HG03521 (cell line): ENCODE measurements around the gene RIIAD1.
"Not testable (repeated sequence)": the region's sequence is repeated elsewhere in the genome, so short reads cannot be mapped to it uniquely, and the experiment has no call there.

Source experiments
- ATAC-seq: cut with Tn5 transposase; IDR thresholded peaks from one replicate; pipeline ENCODE4 v1.9.1; 2021; ENCODE audit warnings: mild to moderate bottlenecking, moderate library complexity; ENCODE audit not compliant: unreplicated experiment

RIIAD1 gene, protein sequence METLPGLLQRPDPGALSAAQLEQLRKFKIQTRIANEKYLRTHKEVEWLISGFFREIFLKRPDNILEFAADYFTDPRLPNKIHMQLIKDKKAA

DNA sequence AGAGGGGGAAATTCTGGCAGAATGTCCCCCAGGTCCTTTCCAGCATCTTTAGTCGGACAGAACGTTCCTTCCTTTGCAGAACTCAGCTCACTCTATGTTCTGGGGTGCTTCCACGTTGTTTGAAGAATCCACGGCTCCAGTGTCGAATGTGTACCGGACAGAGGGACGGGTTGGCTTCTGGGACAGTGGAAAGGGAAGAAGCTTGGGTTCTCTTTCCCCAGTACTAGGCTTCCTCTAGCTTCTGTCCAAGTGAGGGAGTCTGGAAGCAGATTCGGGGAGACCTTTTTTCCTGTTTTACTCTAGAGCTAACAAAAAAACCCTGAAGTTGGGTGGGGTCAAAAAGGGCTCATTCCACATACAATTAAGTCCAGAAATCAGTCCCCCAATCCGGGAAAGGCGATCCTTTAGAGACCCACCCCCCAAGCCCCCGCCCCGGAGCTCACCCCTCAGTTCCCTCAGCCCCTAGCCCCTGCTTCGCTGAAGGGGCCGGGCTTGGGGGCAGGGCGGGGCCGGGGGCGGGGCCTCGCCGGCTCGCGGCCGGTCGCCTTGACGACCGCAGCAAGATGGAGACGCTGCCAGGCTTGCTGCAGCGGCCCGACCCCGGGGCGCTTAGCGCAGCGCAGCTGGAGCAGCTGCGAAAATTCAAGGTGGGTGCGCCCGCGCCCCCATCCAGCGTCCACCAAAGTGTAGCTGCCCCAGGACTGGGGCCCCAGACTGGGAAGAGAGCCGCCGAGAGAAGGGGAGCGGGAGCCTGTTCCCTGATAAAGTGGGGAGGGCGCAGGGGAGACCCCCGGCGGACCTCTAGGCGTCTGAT, at the start of gene RIIAD1:
Gene RIIAD1, plus strand, starts transcription at position 549 of the 814 bp plus-strand sequence. Its CDS starts 15 bp downstream, at position 564.
- no peak for ATAC-seq

DNA sequence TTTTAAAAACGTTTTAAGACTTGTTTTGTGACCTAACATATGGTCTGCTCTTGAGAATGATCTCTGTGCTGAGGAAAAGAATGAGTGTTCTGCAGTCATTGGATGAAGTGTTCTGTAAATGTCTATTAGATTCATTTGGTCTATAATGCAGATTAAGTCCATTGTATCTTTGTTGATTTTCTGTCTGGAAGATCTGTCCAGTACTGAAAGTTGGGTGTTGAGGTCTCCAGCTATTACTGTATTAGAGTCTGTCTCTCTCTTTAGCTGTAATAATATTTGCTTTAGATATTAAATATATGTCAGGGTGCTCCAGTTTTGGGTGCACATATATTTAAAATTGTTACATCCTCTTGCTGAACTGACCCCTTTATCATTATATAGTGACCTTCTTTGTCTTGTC, 47.9 kb upstream of the RIIAD1 start:
- ATAC-seq = no peak

- ATAC-seq = no peak
These were observed 40.9 kb upstream of the RIIAD1 start for GRCh38 chr1:151680391-151680790.

GRCh38 chr1:151680826-151681225, 40.5 kb upstream of the RIIAD1 start:
- ATAC-seq = no peak

DNA sequence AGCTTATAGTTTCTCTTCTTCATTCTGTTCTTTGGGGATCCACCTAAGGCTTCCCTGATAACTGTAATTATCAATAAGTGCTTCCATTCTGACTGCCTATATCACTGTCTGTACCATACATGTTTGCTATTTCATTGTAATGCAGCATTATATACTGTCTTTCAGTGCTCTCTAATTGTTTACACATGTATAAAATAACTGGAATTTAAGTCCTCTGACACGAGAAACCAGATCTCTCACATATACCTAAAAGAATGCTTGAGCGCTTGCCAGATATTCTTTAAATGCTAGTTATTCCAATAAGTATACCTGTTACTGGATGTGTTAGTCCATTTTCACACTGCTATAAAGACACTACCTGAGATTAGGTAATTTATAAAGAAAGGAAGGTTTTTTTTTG, 39.4 kb upstream of the RIIAD1 start:
- no peak for ATAC-seq

GRCh38 chr1:151682901-151683300, 38.4 kb upstream of the RIIAD1 start:
- not testable (repeated sequence) for ATAC-seq

DNA sequence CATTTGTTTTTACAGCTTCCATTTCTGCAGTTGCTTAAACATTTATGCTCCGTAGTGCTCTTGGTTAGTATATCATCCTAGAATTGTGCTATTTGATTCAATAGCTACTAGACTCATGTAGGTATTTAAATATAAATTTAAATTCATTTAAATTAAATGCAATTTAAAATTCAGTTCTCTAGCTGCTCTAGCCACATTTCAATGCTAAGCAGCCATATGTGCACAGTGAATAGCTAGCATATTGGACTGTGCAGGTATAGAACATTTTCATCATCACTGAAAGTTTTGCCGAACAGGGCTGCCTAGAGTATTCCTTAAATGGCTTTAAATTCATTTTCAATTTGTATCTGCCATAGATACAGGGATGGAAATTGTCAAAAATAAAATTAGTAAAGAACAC, 37.2 kb upstream of the RIIAD1 start:
- no peak for ATAC-seq

GRCh38 chr1:151686561-151686960, 34.8 kb upstream of the RIIAD1 start:
- ATAC-seq = no peak

- no peak for ATAC-seq
These were observed 31.8 kb upstream of the RIIAD1 start for GRCh38 chr1:151689494-151689893.

- ATAC-seq = no peak
These were observed 29.1 kb upstream of the RIIAD1 start for GRCh38 chr1:151692226-151692625.

- ATAC-seq = no peak
These were observed 28.2 kb upstream of the RIIAD1 start for GRCh38 chr1:151693057-151693651.

DNA sequence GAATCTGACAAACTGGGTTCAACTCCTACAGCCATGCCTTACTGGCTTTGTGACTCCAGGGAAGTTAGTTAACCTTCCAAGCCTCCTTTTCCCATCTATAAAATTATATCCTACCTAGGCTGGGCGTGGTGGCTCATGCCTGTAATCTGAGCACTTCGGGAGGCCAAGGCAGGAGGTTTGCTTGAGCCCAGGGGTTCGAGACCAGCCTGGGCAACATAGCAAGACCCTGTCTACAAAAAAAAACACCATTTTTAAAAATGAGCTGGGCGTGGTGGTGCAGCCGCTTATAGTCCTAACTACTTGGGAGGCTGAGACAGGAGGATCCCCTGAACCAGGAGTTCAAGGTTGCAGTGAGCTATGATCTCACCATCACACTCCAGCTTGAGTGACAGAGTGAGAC, 19.8 kb upstream of the RIIAD1 start:
- no peak for ATAC-seq

DNA sequence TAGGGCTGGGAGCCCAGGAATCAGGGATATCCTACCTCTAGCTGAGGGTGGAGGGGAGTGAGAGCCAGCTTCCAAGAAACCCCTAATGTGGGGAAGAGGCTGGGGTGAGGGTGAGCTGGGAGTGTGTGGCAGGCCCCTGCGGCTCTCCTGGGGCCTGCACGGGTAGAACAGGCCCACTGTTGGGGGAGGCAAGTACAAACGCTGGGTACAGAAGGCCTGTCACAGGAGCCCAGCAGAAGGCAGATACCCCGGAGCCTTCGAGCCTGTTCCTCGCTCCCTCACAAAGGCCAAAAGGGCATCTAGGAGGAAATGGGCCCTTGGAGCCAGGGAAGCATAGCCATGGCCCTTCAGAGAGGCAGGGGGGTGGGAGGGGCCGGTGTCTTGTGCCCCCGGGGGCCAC, 18.4 kb upstream of the RIIAD1 start:
- no peak for ATAC-seq

DNA sequence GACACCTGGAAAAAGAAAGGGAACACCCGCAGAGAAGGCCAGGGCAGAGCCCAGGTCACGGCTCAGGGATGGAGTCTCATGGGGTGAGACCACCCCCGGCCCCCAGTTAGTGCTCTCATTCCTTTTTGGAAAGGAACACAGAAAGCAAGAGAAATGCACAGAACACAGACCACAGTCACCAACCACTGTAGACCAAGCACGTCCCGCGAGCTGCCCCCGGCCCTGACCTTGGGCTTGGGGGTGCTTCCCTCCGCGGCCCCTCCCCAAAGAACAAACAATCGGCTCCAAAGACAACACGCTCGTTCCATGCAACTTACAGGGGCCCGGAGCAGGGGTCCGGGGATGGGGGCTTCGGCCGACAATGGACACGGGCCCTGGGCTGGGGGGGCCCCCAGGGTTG, 17.5 kb upstream of the RIIAD1 start:
- no peak for ATAC-seq

DNA sequence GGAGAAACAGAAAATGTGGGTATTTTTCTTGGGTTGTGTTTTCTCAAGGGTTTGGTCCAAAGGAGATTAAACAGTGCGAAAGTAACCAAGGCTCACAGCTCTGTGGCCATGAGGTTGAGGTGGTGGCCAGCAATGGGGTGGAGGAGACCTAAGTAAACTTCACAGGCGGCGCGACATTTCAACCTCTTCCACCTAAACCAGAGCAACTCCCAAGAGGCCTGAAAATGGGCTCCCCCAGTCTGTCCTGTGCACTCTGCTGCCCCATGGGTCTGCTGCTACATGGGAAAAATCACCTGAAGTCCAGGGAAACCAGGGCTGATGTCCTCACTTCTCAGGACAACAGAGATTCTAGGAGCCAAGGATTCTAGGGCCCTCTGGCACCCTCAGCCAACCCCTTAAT, 17.1 kb upstream of the RIIAD1 start:
- no peak for ATAC-seq

DNA sequence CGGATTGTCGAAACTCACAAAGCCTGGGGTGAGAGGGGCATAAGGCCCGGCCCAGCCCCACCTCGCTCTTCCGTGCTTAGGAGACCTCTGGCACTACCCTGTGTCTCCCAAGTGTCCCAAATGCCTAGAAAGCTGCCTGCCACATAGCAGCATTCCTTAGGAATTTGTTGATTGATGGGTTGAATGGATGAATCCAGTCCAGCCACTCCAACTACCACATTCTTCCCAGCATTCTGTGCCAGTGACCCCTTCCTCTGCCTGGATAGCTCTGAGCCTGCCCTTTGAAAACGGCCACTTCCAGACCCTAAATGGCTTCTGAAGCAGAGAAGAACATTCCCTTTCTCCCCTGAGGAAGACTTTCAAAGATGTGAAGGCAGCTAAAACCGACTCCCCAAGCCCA, 16.2 kb upstream of the RIIAD1 start:
- no peak for ATAC-seq

GRCh38 chr1:151705753-151706463, 15.4 kb upstream of the RIIAD1 start:
- no peak for ATAC-seq

GRCh38 chr1:151706464-151707415, 14.6 kb upstream of the RIIAD1 start:
- no peak for ATAC-seq

DNA sequence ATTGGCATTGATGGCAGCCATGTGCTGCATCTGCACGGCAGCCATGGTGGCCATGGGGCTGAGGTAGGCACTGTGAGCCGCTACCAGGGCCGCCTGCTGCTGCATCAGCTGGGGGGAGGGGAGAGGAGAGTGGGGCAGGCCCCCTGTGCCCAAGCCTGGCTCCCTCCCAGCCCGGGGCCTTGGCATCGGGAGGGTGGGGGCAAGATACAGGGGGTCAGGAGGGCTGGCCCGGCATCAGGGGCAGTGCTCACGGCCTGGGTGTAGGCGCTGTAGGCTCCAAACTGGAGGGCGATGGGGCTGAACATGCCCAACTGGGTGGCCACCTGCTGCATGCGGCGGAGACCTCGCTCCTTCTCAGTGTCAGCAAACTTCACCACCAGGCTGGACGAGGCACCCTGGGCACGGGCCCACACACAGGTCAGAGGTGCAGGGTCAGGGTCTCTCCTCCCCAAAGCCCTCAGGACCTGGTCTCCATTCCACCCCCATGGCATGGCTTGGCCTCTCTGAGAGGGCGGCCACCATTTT, 13.7 kb upstream of the RIIAD1 start:
- no peak for ATAC-seq

DNA sequence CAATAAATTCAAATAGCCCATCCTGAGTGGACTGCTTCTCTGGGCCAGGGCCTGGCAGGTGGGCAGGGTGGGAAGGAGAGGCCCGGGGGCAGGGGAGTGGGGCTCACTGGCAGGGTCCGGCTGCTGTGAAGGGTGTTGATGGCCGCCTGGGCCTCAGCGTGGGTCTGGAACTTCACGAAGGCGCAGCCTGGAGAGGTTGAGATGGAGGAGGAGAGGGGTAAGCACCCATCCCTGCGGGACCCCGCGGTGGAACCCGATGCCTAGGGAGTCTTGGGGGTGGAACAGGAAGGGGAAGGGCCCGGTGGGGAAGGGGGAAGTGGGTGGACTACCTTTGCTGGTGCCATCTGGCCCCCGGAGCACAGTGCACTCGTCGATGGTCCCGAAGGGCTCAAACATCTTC, 12.4 kb upstream of the RIIAD1 start:
- ATAC-seq = no peak
